KBM-7 (cell line): Measurements from ENCODE around the gene ATP5IF1.

Source experiments
- DNase-seq: peaks from one replicate; pipeline ENCODE4 v3.0.0-alpha.2; 2015
- in situ Hi-C: fragments of 300-500 bp; cut with MboI; formaldehyde crosslinking; loops from 2 replicates; pipeline ENCODE4 v1.14.3; 2020; ENCODE audit warnings: low sequenced_read_pairs, low pct_unique_long_range_greater_than_20kb, mixed read lengths

Gene ATP5IF1

GRCh38 chr1:28232558-28233263 lies 3.2 kb upstream of the ATP5IF1 start, which contains the start of gene DNAJC8:
Gene DNAJC8, minus strand, starts transcription at chr1:28233029. Its CDS starts 31 bp downstream, at chr1:28232998.
- in situ Hi-C loops: no loop called here
- peak; percentile 85 for DNase-seq

- in situ Hi-C loops: no loop called here
- no peak for DNase-seq
These were observed 2.7 kb upstream of the ATP5IF1 start for GRCh38 chr1:28233264-28233606.

GRCh38 chr1:28236656-28237322 lies 865 bp downstream of the ATP5IF1 start:
- no peak for DNase-seq
- in situ Hi-C loops: no loop called here

GRCh38 chr1:28239004-28239403 lies 3.1 kb downstream of the ATP5IF1 start:
- in situ Hi-C loops: no loop called here
- no peak for DNase-seq

GRCh38 chr1:28240024-28240423 lies 4.1 kb downstream of the ATP5IF1 start:
- DNase-seq: no peak
- in situ Hi-C loops: no loop called here

- no peak for DNase-seq
These were observed 5.8 kb downstream of the ATP5IF1 start for GRCh38 chr1:28241638-28242241.

GRCh38 chr1:28243685-28244311 lies 7.9 kb downstream of the ATP5IF1 start:
- in situ Hi-C loops: no loop called here
- DNase-seq: peak; percentile 35

More at GRCh38 chr1:28241638-28242241, 5.8 kb downstream of the ATP5IF1 start:
- in situ Hi-C loops: no loop called here

- in situ Hi-C loops: no loop called here
- peak; percentile 25 for DNase-seq
These were observed 8.8 kb downstream of the ATP5IF1 start for GRCh38 chr1:28244549-28245251.

GRCh38 chr1:28246427-28246832 lies 10.5 kb downstream of the ATP5IF1 start:
- DNase-seq: peak; percentile 80
- in situ Hi-C loops: no loop called here

GRCh38 chr1:28247612-28248272 lies 11.8 kb downstream of the ATP5IF1 start:
- in situ Hi-C loops: no loop called here
- DNase-seq: no peak

- in situ Hi-C loops: no loop called here
- DNase-seq: peak; percentile 94
These were observed 12.5 kb downstream of the ATP5IF1 start for GRCh38 chr1:28248273-28249012.

GRCh38 chr1:28249013-28249865 lies 13.3 kb downstream of the ATP5IF1 start:
- DNase-seq: peak; percentile 77
- in situ Hi-C loops: no loop called here

GRCh38 chr1:28249866-28250295 lies 14.0 kb downstream of the ATP5IF1 start:
- in situ Hi-C loops: no loop called here
- no peak for DNase-seq

GRCh38 chr1:28256197-28256827 lies 20.4 kb downstream of the ATP5IF1 start:
- in situ Hi-C loops: no loop called here
- DNase-seq: no peak

- in situ Hi-C loops: no loop called here
- no peak for DNase-seq
These were observed 21.8 kb downstream of the ATP5IF1 start for GRCh38 chr1:28257736-28258135.

- DNase-seq: no peak
- in situ Hi-C loops: no loop called here
These were observed 22.8 kb downstream of the ATP5IF1 start for GRCh38 chr1:28258628-28259251.
